ENCODE results near the gene TAS1R3.

GRCh38 chr1:1318777-1319645, 12.1 kb upstream of the TAS1R3 start:
- TF ChIP-seq CTCF (IDR thresholded peaks at IDR 0.05) = no peak
- no peak for TF ChIP-seq EZH2 (IDR thresholded peaks at IDR 0.05)
